Activated effector memory CD4-positive, alpha-beta T cell treated with anti-CD3 and anti-CD28 coated beads, Interleukin-2, amount 50 U/mL, for 16 hours (primary cell): Measurements from ENCODE around the gene KCNJ6.

Source experiments
- DNase-seq: peaks from one replicate; pipeline ENCODE4 v3.0.0-alpha.2; 2020

The KCNJ6 gene

DNA sequence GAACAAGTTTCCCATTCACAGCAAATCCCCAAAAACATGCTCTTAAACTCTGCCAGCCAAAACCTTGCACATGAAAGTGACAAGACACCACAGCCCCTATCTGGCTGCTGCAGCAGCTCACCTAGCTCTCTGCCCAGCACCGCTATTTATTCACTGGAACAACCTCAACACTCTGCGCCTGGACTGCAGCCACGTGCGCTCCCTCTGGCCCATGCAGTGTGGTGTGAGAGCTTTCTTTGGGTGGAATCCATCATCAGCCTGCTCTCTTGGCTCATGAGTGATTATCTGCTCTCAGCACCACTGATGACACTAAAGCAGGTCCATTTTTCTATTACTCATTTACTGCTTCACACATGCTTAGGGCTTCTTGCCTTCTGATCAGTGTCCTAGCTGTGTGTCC lies 11.4 kb downstream of the KCNJ6 start:
- DNase-seq = no peak

DNA sequence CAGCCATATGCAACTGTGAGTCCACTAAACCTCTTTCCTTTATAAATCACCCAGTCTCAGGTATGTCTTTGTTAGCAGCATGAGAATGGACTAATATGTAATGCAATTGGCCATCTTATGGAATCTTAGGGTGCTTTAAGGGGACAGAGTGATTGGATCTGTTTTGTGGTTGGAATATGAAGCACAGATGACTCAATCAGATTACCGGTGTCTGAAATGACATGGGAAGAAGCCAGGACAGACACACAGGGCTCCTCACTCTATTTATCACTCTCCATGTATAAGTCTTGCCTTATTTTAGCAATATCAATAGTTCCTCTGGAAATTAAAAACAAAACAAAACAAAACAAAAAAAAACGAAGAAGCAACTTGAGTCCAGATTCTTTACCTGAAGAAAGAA lies 12.9 kb downstream of the KCNJ6 start:
- no peak for DNase-seq

GRCh38 chr21:37899146-37899545 lies 17.1 kb downstream of the KCNJ6 start:
- no peak for DNase-seq

- DNase-seq = no peak
Measured at GRCh38 chr21:37896788-37897187, 19.5 kb downstream of the KCNJ6 start.

- no peak for DNase-seq
Measured at GRCh38 chr21:37891972-37892371, 24.3 kb downstream of the KCNJ6 start.

- DNase-seq = no peak
Measured at GRCh38 chr21:37888659-37889058, 27.6 kb downstream of the KCNJ6 start.

GRCh38 chr21:37886726-37887299 lies 29.4 kb downstream of the KCNJ6 start:
- DNase-seq = no peak

DNA sequence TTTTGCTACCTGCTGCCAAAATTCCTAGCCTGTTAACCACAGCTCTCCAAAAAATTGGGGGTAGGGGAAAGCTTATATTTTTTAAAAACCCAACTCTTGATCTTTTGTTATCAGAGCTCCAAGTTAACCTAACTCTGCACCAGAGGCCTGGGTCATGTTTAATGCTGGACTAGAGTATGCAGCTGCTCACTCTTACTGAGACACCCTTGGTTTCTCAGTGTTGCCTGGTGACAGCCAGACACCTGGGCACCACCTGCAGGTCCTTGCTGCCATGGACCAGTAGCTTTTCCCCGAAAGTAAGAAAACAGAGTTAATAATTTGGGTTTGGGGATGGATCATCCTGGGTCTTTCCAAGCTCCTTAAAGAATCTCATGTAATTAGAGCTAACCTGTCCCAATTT lies 30.1 kb downstream of the KCNJ6 start:
- DNase-seq = no peak

GRCh38 chr21:37878946-37879660 lies 37.2 kb downstream of the KCNJ6 start:
- no peak for DNase-seq

GRCh38 chr21:37877888-37878684 lies 38.2 kb downstream of the KCNJ6 start:
- no peak for DNase-seq

- no peak for DNase-seq
Measured at GRCh38 chr21:37877171-37877570, 39.1 kb downstream of the KCNJ6 start.

DNA sequence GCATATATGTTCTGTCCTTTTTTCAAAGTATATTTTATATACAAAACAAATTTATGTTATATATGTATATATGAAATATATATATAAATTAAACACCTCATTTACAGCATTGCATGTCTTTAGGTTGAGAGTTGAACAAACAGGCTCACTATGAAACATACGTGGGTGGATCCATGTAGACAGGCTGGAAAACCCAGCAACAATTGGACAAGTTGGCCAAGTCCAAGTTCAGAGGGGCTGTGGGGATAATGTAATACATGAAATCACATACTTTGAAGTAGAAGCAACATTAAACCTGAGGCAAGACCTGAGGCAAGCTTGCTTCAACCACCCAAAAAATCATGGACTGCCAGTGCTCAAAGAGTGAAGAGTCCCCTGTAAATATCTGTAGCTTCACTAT lies 39.7 kb downstream of the KCNJ6 start:
- no peak for DNase-seq

- DNase-seq = no peak
Measured at GRCh38 chr21:37874904-37875780, 41.1 kb downstream of the KCNJ6 start.

- DNase-seq = no peak
Measured at GRCh38 chr21:37874481-37874880, 41.8 kb downstream of the KCNJ6 start.

DNA sequence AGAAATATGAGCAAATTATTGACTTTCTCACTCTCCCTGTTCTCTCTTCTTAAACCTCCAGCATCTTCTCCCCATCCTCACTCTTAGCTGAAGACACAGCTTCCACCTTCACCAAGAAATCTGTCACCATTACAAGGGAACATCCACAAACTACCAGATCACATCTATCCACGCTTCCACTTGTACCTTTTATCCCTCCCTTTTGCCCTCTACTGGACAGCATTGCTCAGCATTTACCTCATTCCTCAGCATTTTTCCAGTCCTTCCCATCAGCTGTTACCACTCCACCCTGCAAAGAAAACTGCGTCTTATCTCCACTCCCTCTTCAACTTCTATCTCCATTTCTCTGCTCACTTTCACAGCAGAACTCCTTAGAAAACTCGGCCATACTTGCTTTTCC lies 42.6 kb downstream of the KCNJ6 start:
- DNase-seq = no peak

DNA sequence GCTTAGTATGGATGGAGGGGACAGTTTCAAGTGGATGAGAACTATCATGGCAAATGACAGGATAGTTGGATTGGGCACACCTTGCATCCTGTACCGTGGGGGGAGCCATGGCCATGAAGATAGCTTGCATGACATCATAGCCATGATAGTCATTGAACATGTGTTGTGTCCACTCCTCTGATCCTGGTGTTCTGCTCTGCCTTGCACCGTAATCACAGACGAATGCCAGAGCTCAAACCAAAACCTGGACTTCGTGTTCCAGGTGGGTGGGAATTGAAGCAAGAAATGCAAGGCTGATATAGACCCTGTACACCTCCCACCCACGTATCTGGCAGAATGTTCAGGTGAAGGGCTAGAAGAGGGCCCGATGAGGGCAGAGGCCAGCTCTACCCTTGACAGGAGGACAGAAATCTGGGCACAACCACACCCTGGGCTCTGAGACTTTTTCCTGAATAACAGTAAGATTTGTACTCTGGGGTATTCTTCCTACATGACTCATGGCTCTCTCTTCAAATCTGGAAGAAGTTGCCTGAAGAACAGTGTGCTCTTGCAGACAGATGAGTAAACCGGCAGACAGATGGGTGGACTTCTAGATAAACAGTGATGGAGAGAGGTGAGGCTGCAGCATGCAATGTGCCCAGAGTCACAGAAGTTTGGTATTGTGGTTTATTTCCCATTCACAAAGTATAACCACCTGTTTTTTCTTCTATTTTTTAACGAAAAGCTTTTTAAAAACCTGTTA lies 45.0 kb downstream of the KCNJ6 start:
- DNase-seq = no peak

DNA sequence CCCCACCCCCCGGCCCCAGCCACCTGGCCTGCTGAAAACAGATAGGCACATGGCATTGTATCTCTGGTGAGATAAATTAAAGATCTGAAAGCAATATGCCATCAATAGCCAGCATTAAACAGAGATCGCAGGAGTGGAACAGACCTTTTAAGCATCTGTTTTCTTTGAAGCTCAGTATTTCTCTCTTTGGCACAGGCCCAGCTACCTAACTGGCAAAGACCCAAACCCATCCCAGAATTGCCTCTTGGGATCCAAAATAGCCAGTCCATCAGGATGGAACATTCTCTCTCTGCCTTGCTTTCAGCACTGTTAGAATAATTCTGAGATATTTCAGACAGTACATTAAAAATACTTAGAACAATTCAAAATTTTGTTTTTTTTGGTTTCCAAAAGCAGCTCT lies 46.0 kb downstream of the KCNJ6 start:
- no peak for DNase-seq

GRCh38 chr21:37869661-37870060 lies 46.6 kb downstream of the KCNJ6 start:
- DNase-seq = no peak

DNA sequence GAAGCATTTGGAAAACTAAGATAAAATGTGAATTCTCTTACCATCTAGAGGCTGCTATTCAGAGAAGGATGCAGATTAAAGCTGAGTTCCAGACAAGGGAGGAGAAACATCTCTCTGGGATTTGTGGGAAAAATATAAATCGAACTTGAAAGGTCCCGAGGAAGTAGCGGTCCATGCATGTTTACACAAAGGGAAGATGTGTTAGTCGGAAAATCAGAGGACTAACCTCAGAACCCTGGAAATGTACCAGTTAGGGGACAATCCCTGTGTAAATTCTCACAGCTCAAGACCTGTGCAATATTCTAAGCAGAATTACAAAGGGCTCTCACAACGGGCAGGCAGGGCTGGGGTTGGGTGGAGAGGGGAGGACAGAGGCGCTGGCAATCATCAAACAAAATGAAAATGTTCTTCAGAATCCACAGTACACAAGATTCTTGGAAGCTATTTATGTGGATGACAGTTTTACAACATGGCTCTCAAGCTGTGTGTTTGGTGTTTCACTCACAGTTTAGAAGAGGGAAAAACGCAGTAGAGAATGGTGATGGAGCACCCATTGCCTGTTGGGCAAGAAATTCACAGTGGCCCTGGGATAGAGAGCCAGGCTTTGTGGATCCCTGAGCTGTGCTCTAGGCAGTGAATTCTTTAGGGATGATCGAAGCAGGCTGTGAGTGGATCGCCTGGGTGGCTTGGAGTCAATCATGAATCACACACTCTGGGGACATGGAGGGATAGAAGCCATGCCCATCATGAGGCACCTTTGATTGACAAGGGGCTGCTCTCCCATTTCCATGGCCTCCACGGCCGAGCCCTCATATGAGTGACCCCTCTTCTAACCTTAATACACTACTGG lies 47.6 kb downstream of the KCNJ6 start:
- no peak for DNase-seq

DNA sequence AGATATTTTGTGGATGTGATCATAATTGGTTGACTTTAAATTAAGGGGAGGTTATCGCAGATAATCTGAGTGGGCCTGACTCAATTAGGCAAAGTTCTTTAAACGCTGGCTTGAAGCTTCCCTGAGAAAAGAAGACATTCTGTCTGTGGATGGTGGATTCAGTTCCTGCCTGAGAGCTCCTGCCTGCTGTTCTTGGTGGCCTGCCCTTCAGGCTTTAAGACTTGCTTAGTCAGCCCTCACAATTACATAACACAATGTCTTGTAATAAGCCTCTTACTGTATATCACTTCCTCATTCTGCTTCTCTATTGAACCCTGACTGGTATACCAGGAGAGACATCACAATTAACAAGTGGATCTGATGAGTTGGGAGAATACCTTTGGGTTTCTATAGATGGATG lies 50.2 kb downstream of the KCNJ6 start:
- DNase-seq = no peak

- DNase-seq = no peak
Measured at GRCh38 chr21:37865156-37865555, 51.1 kb downstream of the KCNJ6 start.
